Measurements from ENCODE around the gene CR1L.
"Not testable (repeated sequence)": the region's sequence is repeated elsewhere in the genome, so short reads cannot be mapped to it uniquely, and the experiment has no call there.

Gene CR1L

DNA sequence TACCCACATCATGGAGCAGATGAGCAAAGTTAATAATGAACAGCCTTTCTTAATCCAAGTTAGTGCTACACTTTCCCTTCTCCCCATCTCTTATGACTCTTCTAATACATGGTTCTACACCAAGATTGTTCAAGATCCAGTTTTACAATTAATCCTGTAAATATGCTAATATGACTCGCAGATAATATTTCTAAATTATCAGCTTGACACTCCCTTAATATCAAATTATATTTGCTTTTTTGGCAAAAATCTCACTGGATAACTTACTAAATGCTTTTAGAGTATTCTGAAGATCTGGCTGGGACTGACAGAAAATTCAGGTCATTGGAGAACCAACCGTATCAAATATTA is 24.4 kb upstream of the CR1L start:
- CTCF ChIA-PET: interaction anchor here (0.7 to 3.3 kb wide), 19 partner anchors 8 to 101 kb away, joined by 3 to 27 read pairs (median 5); no protein-coding TSS in a partner anchor
- TF ChIP-seq CTCF (IDR thresholded peaks at IDR 0.05; ENCODE audit: control extremely low read depth, extremely low read depth, low read depth, missing control alignments): no peak
- DNase-seq (ENCODE audit: extremely low spot score): no peak
- POLR2A ChIA-PET: no interaction called here

GRCh38 chr1:207625504-207626071 is 19.3 kb upstream of the CR1L start:
- POLR2A ChIA-PET; DNase-seq (ENCODE audit: extremely low spot score); CTCF ChIA-PET: not testable (repeated sequence)

GRCh38 chr1:207626972-207627337 is 18.0 kb upstream of the CR1L start:
- TF ChIP-seq CTCF (IDR thresholded peaks at IDR 0.05; ENCODE audit: control extremely low read depth, extremely low read depth, low read depth, missing control alignments): no peak
- POLR2A ChIA-PET: no interaction called here
- DNase-seq (ENCODE audit: extremely low spot score): no peak
- CTCF ChIA-PET: no interaction called here

GRCh38 chr1:207627496-207627895 is 17.4 kb upstream of the CR1L start:
- TF ChIP-seq CTCF (IDR thresholded peaks at IDR 0.05; ENCODE audit: control extremely low read depth, extremely low read depth, low read depth, missing control alignments): no peak
- CTCF ChIA-PET: no interaction called here
- no peak for DNase-seq (ENCODE audit: extremely low spot score)
- POLR2A ChIA-PET: no interaction called here

- DNase-seq (ENCODE audit: extremely low spot score): no peak
- ChIA-PET POLR2A (no interaction called here), CTCF (interaction anchor here (1.3 to 4.0 kb wide), 3 partner anchors 9 to 44 kb away, joined by 3 to 27 read pairs (median 4); no protein-coding TSS in a partner anchor)
- TF ChIP-seq CTCF (IDR thresholded peaks at IDR 0.05; ENCODE audit: control extremely low read depth, extremely low read depth, low read depth, missing control alignments): no peak
Observed at GRCh38 chr1:207628776-207629175, 16.2 kb upstream of the CR1L start.

- ChIA-PET CTCF (interaction anchor here (1.2 to 4.0 kb wide), 2 partner anchors 10 to 11 kb away, joined by 4 to 27 read pairs; no protein-coding TSS in a partner anchor), POLR2A (no interaction called here)
- DNase-seq (ENCODE audit: extremely low spot score): no peak
- no peak for TF ChIP-seq CTCF (IDR thresholded peaks at IDR 0.05; ENCODE audit: control extremely low read depth, extremely low read depth, low read depth, missing control alignments)
Observed at GRCh38 chr1:207631137-207631536, 13.8 kb upstream of the CR1L start.

GRCh38 chr1:207633226-207633625 is 11.7 kb upstream of the CR1L start:
- TF ChIP-seq CTCF (IDR thresholded peaks at IDR 0.05; ENCODE audit: control extremely low read depth, extremely low read depth, low read depth, missing control alignments): no peak
- POLR2A ChIA-PET: no interaction called here

DNA sequence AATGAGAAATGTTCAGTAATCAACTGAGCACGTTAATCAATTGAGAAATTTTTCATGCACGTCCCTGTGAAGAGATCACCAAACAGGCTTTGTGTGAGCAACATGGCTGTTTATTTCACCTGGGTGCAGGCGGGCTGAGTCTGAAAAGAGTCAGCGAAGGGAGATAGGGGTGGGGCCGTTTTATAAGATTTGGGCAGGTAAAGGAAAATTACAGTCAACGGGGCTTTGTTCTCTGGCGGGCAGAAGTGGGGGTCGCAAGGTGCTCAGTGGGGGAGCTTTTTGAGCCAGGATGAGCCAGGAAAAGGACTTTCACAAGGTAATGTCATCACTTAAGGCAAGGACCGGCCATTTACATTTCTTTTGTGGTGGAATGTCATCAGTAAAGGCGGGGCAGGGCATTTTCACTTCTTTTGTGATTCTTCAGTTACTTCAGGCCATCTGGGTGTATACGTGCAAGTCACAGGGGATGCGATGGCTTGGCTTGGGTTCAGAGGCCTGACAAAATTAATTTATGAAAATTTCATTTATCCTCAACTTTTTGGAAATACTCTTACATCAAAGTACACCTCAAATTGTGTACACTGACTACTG is 11.1 kb upstream of the CR1L start:
- POLR2A ChIA-PET: not testable (repeated sequence)
- CTCF ChIA-PET: interaction anchor here (0.8 kb wide), 1 partner anchor 30 kb away, joined by 3 read pairs; no protein-coding TSS in a partner anchor

More at GRCh38 chr1:207633226-207633625, 11.7 kb upstream of the CR1L start:
- CTCF ChIA-PET: no interaction called here
- no peak for DNase-seq (ENCODE audit: extremely low spot score)

DNA sequence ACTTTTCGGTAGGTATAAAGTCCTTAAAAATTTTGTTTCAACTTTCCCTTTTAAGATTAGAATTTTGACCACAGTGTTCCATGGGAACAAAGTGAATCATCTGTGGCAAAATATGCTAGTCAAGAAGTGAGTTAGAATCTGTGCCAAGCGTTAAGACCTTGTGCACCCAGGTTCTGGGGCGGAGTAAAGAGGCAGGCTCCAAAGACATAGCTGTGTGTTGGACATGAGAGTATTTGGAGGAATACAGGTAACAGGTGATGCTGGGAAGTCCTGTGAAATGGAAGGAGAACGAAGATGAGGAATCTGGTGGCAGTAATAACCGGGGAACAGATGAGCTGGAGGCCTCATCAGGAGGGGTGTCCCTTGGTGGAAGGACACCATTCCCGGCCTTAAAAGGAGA is 10.6 kb upstream of the CR1L start:
- POLR2A ChIA-PET; DNase-seq (ENCODE audit: extremely low spot score): not testable (repeated sequence)
- CTCF ChIA-PET: interaction anchor here (0.8 kb wide), 1 partner anchor 31 kb away, joined by 3 read pairs; no protein-coding TSS in a partner anchor

More for the DNA sequence above, 11.1 kb upstream of the CR1L start:
- DNase-seq (ENCODE audit: extremely low spot score): not testable (repeated sequence)

DNA sequence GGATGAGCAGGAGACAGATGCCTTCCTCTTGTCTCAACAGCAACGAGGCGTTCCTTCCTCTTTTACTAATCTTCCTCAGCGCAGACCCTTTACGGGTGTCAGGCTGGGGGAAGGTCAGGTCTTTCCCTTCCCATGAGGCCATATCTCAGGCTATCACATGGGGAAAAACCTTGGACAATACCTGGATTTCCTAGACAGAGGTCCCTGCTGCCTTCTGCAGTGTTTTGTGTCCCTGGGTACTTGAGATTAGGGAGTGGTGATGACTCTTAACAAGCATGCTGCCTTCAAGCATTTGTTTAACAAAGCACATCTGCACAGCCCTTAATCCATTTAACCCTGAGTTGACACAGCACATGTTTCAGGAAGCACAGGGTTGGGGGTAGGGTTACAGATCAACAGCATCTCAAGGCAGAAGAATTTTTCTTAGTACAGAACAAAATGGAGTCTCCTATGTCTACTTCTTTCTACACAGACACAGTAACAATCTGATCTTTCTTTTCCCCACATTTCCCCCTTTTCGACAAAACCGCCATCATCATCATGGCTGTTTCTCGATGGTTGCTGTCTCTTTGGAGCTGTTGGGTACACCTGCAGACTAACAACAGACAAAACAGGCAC is 9.3 kb upstream of the CR1L start:
- POLR2A ChIA-PET; DNase-seq (ENCODE audit: extremely low spot score); CTCF ChIA-PET: not testable (repeated sequence)

Data from GM10248 (cell line).